K562 (cell line): ENCODE measurements around the gene NCR1. TPM values are rescaled to one million over a fixed set of nuclear protein-coding genes. Genes with fewer than 3 reads are reported as not detected.
"Not testable (repeated sequence)": the region's sequence is repeated elsewhere in the genome, so short reads cannot be mapped to it uniquely, and the experiment has no call there.

Source experiments
- ATAC-seq: fragments of 200-7000 bp; cut with Tn5 transposase; 3 replicates; pipeline ENCODE4 v1.9.1; 2020; ENCODE audit warnings: moderate library complexity
- BruUV-seq: library from RNA; stranded (reverse); fragments of 400-500 nt; replicated peaks from 2 replicates; lab custom pipeline; 2021; lab: Mats Ljungman, UMichigan
- CTCF ChIA-PET: fragments of 300-600 bp; formaldehyde crosslinking; extraction: SDS; loops from one replicate; lab custom pipeline; 2021; ENCODE audit warnings: low intra/inter-chr PET ratio; lab: Yijun Ruan, JAX
- POLR2A ChIA-PET: fragments of 300-600, 350-650 bp; sonication (Branson Sonifier 250); formaldehyde crosslinking; extraction: SDS; loops from one replicate; lab custom pipeline; 2021; ENCODE audit warnings: antibody characterized with exemption, inconsistent platforms; lab: Yijun Ruan, JAX
- DNase-seq, 4 experiments: peaks; one replicate each; pipeline versions ENCODE4 v3.0.0 to v3.0.0-alpha.2; 2011 to 2018; ENCODE audit warnings: low spot score in 3 of 4, mixed read lengths in 3 of 4; ENCODE audit errors: extremely low read depth in 1 of 4
- FAIRE-seq: peaks from 2 replicates; lab custom pipeline; 2011; peaks lifted over from hg19 to GRCh38; lab: Jason Lieb, UNC
- H2AFZ ChIP-seq: 2 replicates; pipeline ENCODE4 v1.6.0; 2011; ENCODE audit warnings: low read depth, low read length, control low read depth, inconsistent platforms
- H3K27ac ChIP-seq: fragments of 200-600 bp; 3 replicates; pipeline ENCODE4 v1.8.0; 2011; ENCODE audit warnings: low read depth, mild to moderate bottlenecking, control low read depth, inconsistent platforms, low read length, moderate library complexity, mixed read lengths; ENCODE audit errors: extremely low read depth
- H3K27me3 ChIP-seq, 2 experiments: fragments of 300-600 bp in 1 of 2; 2 replicates in 1 of 2; 3 replicates in 1 of 2; pipeline versions ENCODE4 v1.6.0 to v1.8.0; 2011; ENCODE audit warnings: inconsistent platforms in 2 of 2, low read length in 2 of 2, mild to moderate bottlenecking in 1 of 2, mixed read lengths in 1 of 2, moderate library complexity in 1 of 2; ENCODE audit not compliant: control insufficient read depth in 2 of 2, insufficient read depth in 2 of 2
- H3K36me3 ChIP-seq: fragments of 300-600 bp; 3 replicates; pipeline ENCODE4 v1.8.0; 2011; ENCODE audit warnings: mild to moderate bottlenecking, low read length, inconsistent platforms; ENCODE audit not compliant: control insufficient read depth, insufficient read depth
- H3K4me1 ChIP-seq, 2 experiments: fragments of 200-600 bp in 1 of 2; replicated peaks in 1 of 2; 2 replicates in 1 of 2; 3 replicates in 1 of 2; pipeline versions ENCODE4 v1.5.1 to v1.8.0; 2011; ENCODE audit warnings: inconsistent platforms in 2 of 2, low read length in 2 of 2, mild to moderate bottlenecking in 1 of 2, mixed read lengths in 1 of 2, moderate library complexity in 1 of 2; ENCODE audit not compliant: control insufficient read depth in 2 of 2, insufficient read depth in 2 of 2
- H3K4me2 ChIP-seq: 2 replicates; pipeline ENCODE4 v1.6.1; 2011; ENCODE audit warnings: low read length, control low read depth, inconsistent platforms, mixed read lengths; ENCODE audit not compliant: insufficient read depth
- H3K4me3 ChIP-seq: fragments of 200-600 bp; sonication (generic), shearing (Covaris generic); 2 replicates; pipeline ENCODE4 v1.5.1; 2016; ENCODE audit warnings: control low read depth, inconsistent platforms
- H3K79me2 ChIP-seq: fragments of 200-600 bp; 3 replicates; pipeline ENCODE4 v1.8.0; 2011; ENCODE audit warnings: low read length, inconsistent platforms; ENCODE audit not compliant: control insufficient read depth, insufficient read depth
- H3K9ac ChIP-seq, 2 experiments: 2 replicates each; pipeline versions ENCODE4 v1.6.0 to v1.6.1; 2011; ENCODE audit warnings: low read depth in 2 of 2, low read length in 2 of 2, control low read depth in 1 of 2, inconsistent platforms in 1 of 2, mild to moderate bottlenecking in 1 of 2, mixed read lengths in 1 of 2; ENCODE audit not compliant: insufficient read depth in 1 of 2
- H3K9me1 ChIP-seq: one replicate; pipeline ENCODE4 v1.6.0; 2011; ENCODE audit warnings: inconsistent platforms, mild to moderate bottlenecking, low read length, moderate library complexity; ENCODE audit not compliant: control insufficient read depth, insufficient read depth
- H3K9me3 ChIP-seq: replicated peaks from 2 replicates; pipeline ENCODE4 v1.5.1; 2011; ENCODE audit warnings: low read depth, low read length, inconsistent platforms; ENCODE audit not compliant: control insufficient read depth, insufficient read depth
- H4K20me1 ChIP-seq: replicated peaks from 2 replicates; pipeline ENCODE4 v1.6.1; 2011; ENCODE audit warnings: low read length, inconsistent platforms, mixed read lengths; ENCODE audit not compliant: control insufficient read depth, insufficient read depth
- CBFA2T3 ChIP-seq: fragments of 450-650 bp; IDR thresholded peaks from 2 replicates; pipeline ENCODE4 v1.6.1; 2017
- HLTF ChIP-seq: fragments of 450-650 bp; IDR thresholded peaks from 2 replicates; pipeline ENCODE4 v1.6.1; 2016
- NR2C1 ChIP-seq, 2 experiments: fragments of 450-650 bp; IDR thresholded peaks; 2 replicates each; pipeline ENCODE4 v1.6.1; 2017; ENCODE audit warnings: mild to moderate bottlenecking in 2 of 2, antibody characterized with exemption in 1 of 2, inconsistent platforms in 1 of 2, missing compliant biosample characterization in 1 of 2, missing genetic modification characterization in 1 of 2
- TAF1 ChIP-seq: IDR thresholded peaks from 2 replicates; pipeline ENCODE4 v1.6.1; 2011; ENCODE audit warnings: mild to moderate bottlenecking, low read length, moderate library complexity; ENCODE audit not compliant: insufficient read depth, control insufficient read depth, severe bottlenecking; ENCODE audit errors: extremely low read depth
- THRB ChIP-seq: fragments of 450-650 bp; formaldehyde crosslinking; conservative IDR thresholded peaks from 2 replicates; pipeline ENCODE4 v1.4.0; 2022; ENCODE audit warnings: mild to moderate bottlenecking, missing genetic modification characterization
- WHSC1 ChIP-seq: IDR thresholded peaks from one replicate; pipeline ENCODE4 v1.6.1; 2012; ENCODE audit warnings: low read length, control low read depth, inconsistent platforms
- ZNF695 ChIP-seq: fragments of 450-650 bp; formaldehyde crosslinking; IDR thresholded peaks from 2 replicates; pipeline ENCODE4 v1.4.0; 2020; ENCODE audit warnings: mild to moderate bottlenecking, moderate library complexity
- WGBS: fragments of 100-300 bp; shearing (Covaris generic); methylation state at CpG from one replicate; pipeline ENCODE4 v1.1.6; 2016; ENCODE audit warnings: low coverage, mixed read lengths; ENCODE audit not compliant: insufficient coverage; ENCODE audit errors: missing lambda C conversion rate; 5-methylcytosine and 5-hydroxymethylcytosine counted together
- in situ Hi-C: fragments of 300-500 bp; cut with MboI; formaldehyde crosslinking; loops from 4 replicates; pipeline ENCODE4 v1.15.0; 2018; ENCODE audit warnings: inconsistent platforms, mixed read lengths
- intact Hi-C: fragments of 100-400 bp; cut with micrococcal nuclease; formaldehyde crosslinking; loops from 2 replicates; pipeline ENCODE4 v1.14.2; 2022
- polyA plus RNA-seq, 8 experiments: library from polyadenylated mRNA; depleted of rRNA in 4 of 8; stranded (reverse) in 5 of 8; unstranded in 3 of 8; fragments of >200 nt; fragmentation: Nextera tagmentation in 2 of 8; fragmentation: Illumina TruSeq in 1 of 8; extraction: Ambion mirVana in 2 of 8; extraction: Trizol in 1 of 8; gene quantifications; 2 replicates each; pipeline versions ENCODE4 v1.2.1 to v1.2.3, GENCODE V29; 2011 to 2014; ENCODE audit warnings: inconsistent platforms in 1 of 8, missing spikeins in 1 of 8
- total RNA-seq, 7 experiments: library from RNA; depleted of rRNA in 6 of 7; stranded (reverse); fragments of >200 nt in 6 of 7; fragmentation: Illumina TruSeq in 2 of 7; extraction: Trizol in 2 of 7; gene quantifications; 2 replicates each; pipeline versions ENCODE4 v1.2.1 to v1.2.3, GENCODE V29; 2011 to 2021; ENCODE audit warnings: low replicate concordance in 1 of 7

The NCR1 gene
- total and polyA plus RNA-seq, 9 of the 15 experiments (the other 6 are each of a cell fraction or from before 2014, with no cell fraction given), result 0.25 to 3.1 (median 1.2) TPM

GRCh38 chr19:54938906-54939305 lies 33.0 kb downstream of the NCR1 start:
- POLR2A ChIA-PET, result interaction anchor here (0.6 to 0.7 kb wide), 2 partner anchors 66 to 136 kb away, joined by 3 read pairs; no protein-coding TSS in a partner anchor

GRCh38 chr19:54939538-54939937 lies 33.6 kb downstream of the NCR1 start:
- 24% methylated on average over 6 of the region's 28 CpGs for WGBS
- H3K36me3 ChIP-seq, H3K27ac ChIP-seq, H3K4me3 ChIP-seq, H3K9me1 ChIP-seq, H3K9me3 ChIP-seq, H4K20me1 ChIP-seq, FAIRE-seq, H2AFZ ChIP-seq, BruUV-seq, H3K9ac ChIP-seq, H3K79me2 ChIP-seq, H3K4me2 ChIP-seq, intact Hi-C loops, ATAC-seq, in situ Hi-C loops, POLR2A ChIA-PET, DNase-seq: not testable (repeated sequence)
- CTCF ChIA-PET, result interaction anchor here (0.6 kb wide), 1 partner anchor 20 kb away, joined by 4 read pairs; no protein-coding TSS in a partner anchor
- Histone ChIP-seq H3K4me1 (peaks cover 5 to 10% of the 10 kb centered on the region in 2 experiments; a peak in 3 of 5 replicates), H3K27me3 (peaks cover 30 to 54% of the 10 kb centered on the region in 2 experiments)

More at GRCh38 chr19:54938906-54939305, 33.0 kb downstream of the NCR1 start:
- FAIRE-seq, result no peak
- CTCF ChIA-PET, result no interaction called here
- in situ Hi-C loops, result no loop called here
- no peaks in the 10 kb centered on the region; the same call in 1 of the 2 replicates for H4K20me1 ChIP-seq
- TF ChIP-seq ZNF695 (CRISPR knock-in tag) (no peak), THRB (CRISPR knock-in tag) (no peak), CBFA2T3 (no peak), HLTF (no peak), TAF1 (no peak), WHSC1 (no peak), NR2C1 (IDR thresholded peaks at IDR 0.05) (no peak), NR2C1 (tag; IDR thresholded peaks at IDR 0.05) (no peak)
- H3K79me2 ChIP-seq, result no peaks in the 10 kb centered on the region
- peaks cover 33 to 60% of the 10 kb centered on the region in 2 experiments for H3K27me3 ChIP-seq
- DNase-seq, result no peak
- no peak overlapping the region for H2AFZ ChIP-seq
- intact Hi-C loops, result no loop called here
- no peak overlapping the region for H3K27ac ChIP-seq
- no peak overlapping the region for H3K4me3 ChIP-seq
- no TSS peak for BruUV-seq
- peaks cover 3 to 10% of the 10 kb centered on the region in 2 experiments; a peak in 3 of 5 replicates for H3K4me1 ChIP-seq
- H3K9ac ChIP-seq, result no peak overlapping the region
- WGBS, result 8% methylated on average over 11 of the region's 11 CpGs
- ATAC-seq, result no peak; the same call in 2 of the 3 replicates
- no peaks in the 10 kb centered on the region for H3K36me3 ChIP-seq
- no peaks in the 10 kb centered on the region for H3K9me1 ChIP-seq
- H3K9me3 ChIP-seq, result no peaks in the 10 kb centered on the region
- H3K4me2 ChIP-seq, result no peak overlapping the region
